ENCODE results near the gene GNA12. TPM values are rescaled to one million over a fixed set of nuclear protein-coding genes. Genes with fewer than 3 reads are reported as not detected.

The GNA12 gene
- total and polyA plus RNA-seq, 11 donors: 10.7 to 56.5 (median 34.9) TPM

GRCh38 chr7:2807460-2807844 lies 36.7 kb downstream of the GNA12 start:
- Histone ChIP-seq H3K4me1 (peaks cover 0 to 77% (median 58%) of the 10 kb centered on the region in 12 donors), H3K9me3 (no peaks in the 10 kb centered on the region), H3K27ac (peak overlapping the region in 2 of 12 donors; percentile 0 to 9), H3K36me3 (no peaks in the 10 kb centered on the region), H3K27me3 (no peaks in the 10 kb centered on the region), H3K4me3 (no peak overlapping the region)
- intact Hi-C loops (cut with DNase I): loop anchor here in 1 of 10 donors (10.0 kb wide), 1 partner anchor 73 kb away; no protein-coding TSS in a partner anchor
- 74 to 87% (median 83%) methylated on average over 5 of the region's 5 CpGs for WGBS, 4 donors
- ATAC-seq (no peak), DNase-seq (no peak)
- TF ChIP-seq, protein P1, sequence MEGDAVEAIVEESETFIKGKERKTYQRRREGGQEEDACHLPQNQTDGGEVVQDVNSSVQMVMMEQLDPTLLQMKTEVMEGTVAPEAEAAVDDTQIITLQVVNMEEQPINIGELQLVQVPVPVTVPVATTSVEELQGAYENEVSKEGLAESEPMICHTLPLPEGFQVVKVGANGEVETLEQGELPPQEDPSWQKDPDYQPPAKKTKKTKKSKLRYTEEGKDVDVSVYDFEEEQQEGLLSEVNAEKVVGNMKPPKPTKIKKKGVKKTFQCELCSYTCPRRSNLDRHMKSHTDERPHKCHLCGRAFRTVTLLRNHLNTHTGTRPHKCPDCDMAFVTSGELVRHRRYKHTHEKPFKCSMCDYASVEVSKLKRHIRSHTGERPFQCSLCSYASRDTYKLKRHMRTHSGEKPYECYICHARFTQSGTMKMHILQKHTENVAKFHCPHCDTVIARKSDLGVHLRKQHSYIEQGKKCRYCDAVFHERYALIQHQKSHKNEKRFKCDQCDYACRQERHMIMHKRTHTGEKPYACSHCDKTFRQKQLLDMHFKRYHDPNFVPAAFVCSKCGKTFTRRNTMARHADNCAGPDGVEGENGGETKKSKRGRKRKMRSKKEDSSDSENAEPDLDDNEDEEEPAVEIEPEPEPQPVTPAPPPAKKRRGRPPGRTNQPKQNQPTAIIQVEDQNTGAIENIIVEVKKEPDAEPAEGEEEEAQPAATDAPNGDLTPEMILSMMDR (IDR thresholded peaks at IDR 0.05): no peak
- TF ChIP-seq POLR2A (IDR thresholded peaks at IDR 0.05): no peak

DNA sequence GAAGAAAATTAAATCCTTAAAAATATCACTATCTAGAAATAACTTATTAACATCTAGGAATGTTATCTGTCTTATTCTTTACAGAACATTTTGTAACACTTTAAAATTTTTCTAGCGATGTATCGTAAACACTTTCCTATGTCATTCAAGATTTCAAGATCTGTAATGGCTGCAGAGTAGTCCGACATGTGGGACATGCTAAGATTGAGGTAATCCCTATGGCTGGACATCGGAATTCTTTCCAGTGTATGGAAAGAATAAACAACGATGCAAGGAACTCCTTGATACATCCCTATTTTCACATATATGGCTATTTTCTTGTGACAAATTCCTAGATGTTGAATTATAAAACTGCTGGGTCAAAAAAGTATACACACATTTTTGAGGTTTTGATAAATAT lies 37.5 kb downstream of the GNA12 start:
- ATAC-seq: no peak
- Histone ChIP-seq H3K4me1 (peaks cover 0 to 77% (median 58%) of the 10 kb centered on the region in 12 donors), H3K36me3 (no peaks in the 10 kb centered on the region), H3K4me3 (no peak overlapping the region), H3K9me3 (no peaks in the 10 kb centered on the region), H3K27ac (no peak overlapping the region), H3K27me3 (no peaks in the 10 kb centered on the region)
- intact Hi-C loops (cut with DNase I): loop anchor here in 1 of 10 donors (10.0 kb wide), 1 partner anchor 72 kb away; no protein-coding TSS in a partner anchor
- no peak for DNase-seq
- TF ChIP-seq POLR2A (IDR thresholded peaks at IDR 0.05): no peak
- WGBS, 4 donors: 93 to 96% (median 95%) methylated on average over 5 of the region's 5 CpGs

GRCh38 chr7:2805213-2805944 lies 38.7 kb downstream of the GNA12 start:
- ATAC-seq (peak; percentile 76 to 87 (median 78)), DNase-seq (peak in 2 of 5 donors; percentile 63 to 75)
- WGBS, 4 donors: 47 to 58% (median 52%) methylated on average over 18 of the region's 18 CpGs
- peak overlapping the region in 7 of 12 donors; percentile 2 to 21 (median 6) for H3K4me3 ChIP-seq
- intact Hi-C loops (cut with DNase I): loop anchor here in 1 of 10 donors (10.0 kb wide), 1 partner anchor 71 kb away; no protein-coding TSS in a partner anchor
- peak overlapping the region; percentile 18 to 81 (median 71) for H3K27ac ChIP-seq
- H3K9me3 ChIP-seq: no peaks in the 10 kb centered on the region
- no peaks in the 10 kb centered on the region for H3K36me3 ChIP-seq
- no peaks in the 10 kb centered on the region for H3K27me3 ChIP-seq
- TF ChIP-seq POLR2A (IDR thresholded peaks at IDR 0.05): no peak
- TF ChIP-seq, protein P1 (IDR thresholded peaks at IDR 0.05): no peak
- peaks cover 0 to 76% (median 57%) of the 10 kb centered on the region in 12 donors for H3K4me1 ChIP-seq

DNA sequence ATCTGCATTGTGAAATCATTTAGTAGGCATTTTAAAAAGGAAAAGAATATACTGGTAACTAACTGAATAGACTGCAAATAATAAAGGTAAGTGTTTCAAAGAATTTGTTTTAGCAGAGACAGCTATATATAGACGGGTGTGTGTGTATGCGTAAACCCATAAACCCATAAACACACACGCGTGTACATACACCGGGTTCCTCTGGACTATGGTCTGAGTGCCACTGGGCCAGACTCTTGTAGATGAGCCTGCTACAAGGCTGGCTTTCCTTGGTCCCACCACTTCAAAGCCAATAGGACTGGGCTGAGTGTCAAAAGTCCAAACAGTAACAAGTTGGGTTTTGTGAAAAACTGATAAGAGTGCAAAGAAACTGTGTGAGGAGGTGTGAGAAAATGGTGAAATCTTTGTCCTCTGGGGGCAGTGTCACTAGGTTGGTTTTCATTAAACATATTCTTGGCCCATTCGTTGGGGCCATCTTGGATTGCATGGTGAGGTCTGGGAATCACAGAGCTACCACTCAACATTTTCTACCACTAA lies 39.8 kb downstream of the GNA12 start:
- TF ChIP-seq POLR2A (IDR thresholded peaks at IDR 0.05): no peak
- TF ChIP-seq, protein P1 (IDR thresholded peaks at IDR 0.05): no peak
- Histone ChIP-seq H3K4me1 (peaks cover 0 to 73% (median 53%) of the 10 kb centered on the region in 12 donors), H3K27ac (peak overlapping the region in 8 of 12 donors; percentile 37 to 84 (median 78)), H3K9me3 (no peaks in the 10 kb centered on the region), H3K4me3 (no peak overlapping the region), H3K36me3 (no peaks in the 10 kb centered on the region), H3K27me3 (no peaks in the 10 kb centered on the region)
- WGBS, 4 donors: 79 to 97% (median 94%) methylated on average over 6 of the region's 6 CpGs
- intact Hi-C loops (cut with DNase I): loop anchor here in 6 of 10 donors (5.0 to 10.0 kb wide), 3 partner anchors 38 to 69 kb away; partner anchors contain the start of gene GNA12 (in 1 of the 6)
- DNase-seq: no peak
- ATAC-seq: no peak
